Neuronal stem cell (in vitro differentiated cells): ENCODE measurements around the gene ADPRHL1.

Experiments
- small RNA-seq: library from polyadenylated mRNA; stranded (forward); fragments of <200 nt; extraction: miRNeasy Mini kit (QIAGEN cat#:217004); gene quantifications from one replicate; pipeline ENCODE3, GENCODE V24; 2013; ENCODE audit not compliant: insufficient read depth

Gene ADPRHL1

Small RNAs within 50 kb of the gene (small RNA-seq; reads per million reads assigned to genes)
- 18.9 reads per million, percentile 78 among the genes with 10 or more reads in this experiment for gene RNU1-16P
